Upper lobe of left lung (tissue), 6 donors: ENCODE measurements around the gene FXYD6. TPM values are rescaled to one million over a fixed set of nuclear protein-coding genes. Genes with fewer than 3 reads are reported as not detected.

ENCODE experiments used
- ATAC-seq, 2 donors: fragments of 200-7000 bp; cut with Tn5 transposase; one replicate each; pipeline ENCODE4 v1.9.1; 2022; ENCODE audit warnings: mild to moderate bottlenecking in 2 of 2, moderate library complexity in 2 of 2; ENCODE audit not compliant: low FRiP score in 2 of 2
- DNase-seq, 2 donors: peaks; one replicate each; pipeline ENCODE4 v3.0.0-alpha.2; 2019 to 2020
- H3K27ac ChIP-seq, 4 donors: fragments of 200-600 bp; sonication (generic); one replicate each; pipeline ENCODE4 v1.5.1; 2016 to 2019
- H3K27me3 ChIP-seq, 4 donors: fragments of 200-600 bp; sonication (generic); one replicate each; pipeline ENCODE4 v1.5.1; 2017 to 2019
- H3K36me3 ChIP-seq, 4 donors: fragments of 200-600 bp; sonication (generic); one replicate each; pipeline ENCODE4 v1.5.1; 2016 to 2019
- H3K4me1 ChIP-seq, 4 donors: fragments of 200-600 bp; sonication (generic); one replicate each; pipeline ENCODE4 v1.5.1; 2018 to 2019
- H3K4me3 ChIP-seq, 4 donors: fragments of 200-600 bp; sonication (generic); one replicate each; pipeline ENCODE4 v1.5.1; 2017 to 2019; ENCODE audit warnings: mild to moderate bottlenecking in 2 of 4, moderate library complexity in 1 of 4
- H3K9me3 ChIP-seq, 4 donors: fragments of 200-600 bp; sonication (generic); one replicate each; pipeline ENCODE4 v1.5.1; 2018 to 2019
- EP300 ChIP-seq, 4 donors: sonication (generic); formaldehyde crosslinking; IDR thresholded peaks; one replicate each; pipeline ENCODE4 v1.5.1; 2017; ENCODE audit warnings: antibody characterized with exemption in 4 of 4, control low read depth in 2 of 4
- POLR2A ChIP-seq, 4 donors: fragments of 450-650 bp; IDR thresholded peaks; one replicate each; pipeline ENCODE4 v1.5.1; 2016 to 2017; ENCODE audit warnings: antibody characterized with exemption in 4 of 4, mild to moderate bottlenecking in 2 of 4
- POLR2AphosphoS5 ChIP-seq, 2 donors: sonication (generic); formaldehyde crosslinking; IDR thresholded peaks; one replicate each; pipeline ENCODE4 v1.5.1; 2017; ENCODE audit warnings: antibody characterized with exemption in 2 of 2
- WGBS, 2 donors: methylation state at CpG; one replicate each; pipeline ENCODE4 v1.1.5; 2017 to 2018; 5-methylcytosine and 5-hydroxymethylcytosine counted together
- total RNA-seq, 6 donors: library from RNA; depleted of rRNA in 4 of 6; stranded (reverse); fragments of >200 nt in 4 of 6; gene quantifications; one replicate each; pipeline versions ENCODE4 v1.1.0 to v1.2.1, GENCODE V29; 2016 to 2021
- TF ChIP-seq, protein P1 (sequence below), 6 experiments: fragments of 450-650 bp in 4 of 6; fragments of 200-600 bp in 2 of 6; sonication (generic) in 2 of 6; IDR thresholded peaks; one replicate each; pipeline ENCODE4 v1.5.1; 2016 to 2019; ENCODE audit warnings: antibody characterized with exemption in 6 of 6
- donor health status: DM: no; HTN: no; CAD: no; lungs with moderate emphysema.
- donor health status: DM: no; HTN: yes; CAD: no; lungs with severe emphysema.

Gene FXYD6
- total RNA-seq, 6 donors from 2014 or later: 16.2 to 61.4 (median 33.8) TPM

DNA sequence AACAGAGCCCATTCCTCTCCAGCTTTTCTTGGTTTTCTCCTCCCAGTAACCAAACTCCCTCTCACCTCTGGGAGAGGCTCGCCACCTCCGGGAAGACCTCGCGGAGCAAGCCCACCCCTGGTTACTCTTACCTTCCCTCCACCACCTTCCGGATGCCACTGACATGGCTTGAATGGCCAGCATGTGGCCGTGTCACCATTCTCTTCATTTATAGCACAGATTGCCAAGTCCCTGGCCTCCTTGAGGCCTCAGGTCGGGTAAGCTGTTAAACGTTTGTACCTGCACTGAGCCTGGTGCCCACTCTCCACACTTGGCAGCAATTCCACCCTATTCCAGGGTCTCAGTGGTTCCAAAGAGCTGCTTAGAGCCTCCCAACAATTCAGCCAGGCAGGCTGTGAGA, 43.9 kb downstream of the FXYD6 start:
- 91 to 94% methylated on average over 8 of the region's 8 CpGs for WGBS, 2 donors
- Histone ChIP-seq H3K27me3 (no peaks in the 10 kb centered on the region), H3K9me3 (no peaks in the 10 kb centered on the region), H3K4me1 (peaks cover 8 to 35% (median 32%) of the 10 kb centered on the region in 4 donors), H3K4me3 (no peak overlapping the region), H3K36me3 (peaks cover 0 to 7% (median 0%) of the 10 kb centered on the region in 4 donors), H3K27ac (no peak overlapping the region)
- no peak for DNase-seq
- no peak for TF ChIP-seq EP300 (IDR thresholded peaks at IDR 0.05)
- TF ChIP-seq, protein P1, sequence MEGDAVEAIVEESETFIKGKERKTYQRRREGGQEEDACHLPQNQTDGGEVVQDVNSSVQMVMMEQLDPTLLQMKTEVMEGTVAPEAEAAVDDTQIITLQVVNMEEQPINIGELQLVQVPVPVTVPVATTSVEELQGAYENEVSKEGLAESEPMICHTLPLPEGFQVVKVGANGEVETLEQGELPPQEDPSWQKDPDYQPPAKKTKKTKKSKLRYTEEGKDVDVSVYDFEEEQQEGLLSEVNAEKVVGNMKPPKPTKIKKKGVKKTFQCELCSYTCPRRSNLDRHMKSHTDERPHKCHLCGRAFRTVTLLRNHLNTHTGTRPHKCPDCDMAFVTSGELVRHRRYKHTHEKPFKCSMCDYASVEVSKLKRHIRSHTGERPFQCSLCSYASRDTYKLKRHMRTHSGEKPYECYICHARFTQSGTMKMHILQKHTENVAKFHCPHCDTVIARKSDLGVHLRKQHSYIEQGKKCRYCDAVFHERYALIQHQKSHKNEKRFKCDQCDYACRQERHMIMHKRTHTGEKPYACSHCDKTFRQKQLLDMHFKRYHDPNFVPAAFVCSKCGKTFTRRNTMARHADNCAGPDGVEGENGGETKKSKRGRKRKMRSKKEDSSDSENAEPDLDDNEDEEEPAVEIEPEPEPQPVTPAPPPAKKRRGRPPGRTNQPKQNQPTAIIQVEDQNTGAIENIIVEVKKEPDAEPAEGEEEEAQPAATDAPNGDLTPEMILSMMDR (IDR thresholded peaks at IDR 0.05): no peak
- no peak for TF ChIP-seq POLR2A (IDR thresholded peaks at IDR 0.05)
- TF ChIP-seq POLR2AphosphoS5 (IDR thresholded peaks at IDR 0.05): no peak
- ATAC-seq: no peak

DNA sequence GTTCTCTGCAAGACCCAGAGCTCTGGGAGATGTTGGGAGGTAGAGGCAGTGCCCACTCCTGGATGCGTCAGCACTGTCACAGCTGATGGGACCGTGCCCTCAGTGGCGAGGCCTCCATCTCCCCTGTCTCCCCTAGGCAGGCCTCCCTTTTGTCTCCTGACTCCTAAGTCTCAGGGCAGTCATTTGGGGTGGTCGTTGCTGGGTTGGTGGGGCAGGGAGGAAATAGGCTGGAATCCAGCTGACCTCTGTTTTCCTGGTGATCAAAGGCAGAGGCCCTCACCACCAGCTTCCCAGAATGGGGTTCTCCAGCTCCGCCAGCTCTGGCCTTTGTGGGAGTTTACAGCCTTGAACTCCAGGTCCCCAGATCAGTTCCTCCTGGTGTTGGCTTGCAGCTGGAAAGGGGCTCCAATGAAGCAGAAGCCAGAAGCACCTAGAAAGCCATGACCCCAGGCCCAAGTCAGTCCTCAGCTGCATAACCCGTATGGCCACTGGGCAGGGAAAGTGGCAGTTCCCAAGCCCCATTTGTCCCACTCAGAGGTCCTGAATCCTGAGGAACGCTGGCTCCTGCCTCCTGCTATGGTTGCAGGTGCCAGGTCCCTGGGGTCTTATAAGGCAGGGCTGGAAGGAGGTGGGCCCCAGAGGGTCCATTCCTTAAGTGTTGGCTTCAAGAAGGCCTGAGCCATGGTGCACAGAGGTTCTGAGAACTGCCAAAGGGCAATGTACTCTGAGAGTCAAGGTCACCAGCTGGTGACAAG, 44.6 kb downstream of the FXYD6 start:
- Histone ChIP-seq H3K4me1 (peaks cover 8 to 35% (median 32%) of the 10 kb centered on the region in 4 donors), H3K4me3 (no peak overlapping the region), H3K27ac (no peak overlapping the region), H3K9me3 (no peaks in the 10 kb centered on the region), H3K27me3 (no peaks in the 10 kb centered on the region), H3K36me3 (peaks cover 0 to under 1% (median 0%) of the 10 kb centered on the region in 4 donors)
- TF ChIP-seq, protein P1 (IDR thresholded peaks at IDR 0.05): no peak
- TF ChIP-seq POLR2A (IDR thresholded peaks at IDR 0.05) (no peak), EP300 (IDR thresholded peaks at IDR 0.05) (no peak), POLR2AphosphoS5 (IDR thresholded peaks at IDR 0.05) (no peak)
- no peak for ATAC-seq
- WGBS, 2 donors: 92% methylated on average over 7 of the region's 7 CpGs; no CpG with 5 or more reads in 1 of the 2 donors
- DNase-seq: no peak

DNA sequence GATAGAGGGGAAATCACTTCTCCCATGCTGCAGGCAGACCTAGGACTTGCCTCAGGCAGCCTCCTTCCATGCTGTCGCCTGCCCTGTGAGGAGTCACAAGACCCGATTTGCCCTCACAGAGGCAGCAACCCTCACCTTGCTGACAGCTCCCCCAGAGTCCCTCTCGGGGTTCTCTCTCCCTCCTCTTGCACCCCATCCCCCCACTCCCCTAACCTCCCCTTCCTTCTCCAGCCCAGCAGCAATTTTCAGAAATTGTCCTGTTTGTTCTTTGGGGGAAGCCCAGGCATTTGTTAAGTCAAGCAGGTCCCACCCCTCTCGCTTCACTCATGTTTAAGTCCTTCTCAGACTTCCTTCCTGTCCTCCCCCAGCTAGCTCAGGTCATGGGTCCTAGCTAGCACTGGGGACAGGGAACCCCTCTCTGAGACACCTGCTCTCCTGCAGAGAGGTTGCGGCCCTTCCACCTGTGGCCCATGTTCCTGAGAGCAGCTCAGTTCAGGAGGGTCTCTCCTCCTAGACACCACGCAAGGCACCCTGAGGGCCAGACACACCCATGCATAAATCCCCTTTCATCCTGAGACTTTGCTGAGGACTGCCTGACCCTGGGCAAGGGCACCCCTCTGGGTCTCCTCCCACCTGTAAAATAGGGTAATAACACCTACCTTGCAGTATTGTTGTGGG, 45.6 kb downstream of the FXYD6 start:
- Histone ChIP-seq H3K4me3 (no peak overlapping the region), H3K27ac (peak overlapping the region in 2 of 4 donors; percentile 6 to 8), H3K9me3 (no peaks in the 10 kb centered on the region), H3K27me3 (no peaks in the 10 kb centered on the region), H3K36me3 (no peaks in the 10 kb centered on the region), H3K4me1 (peaks cover 8 to 35% (median 31%) of the 10 kb centered on the region in 4 donors)
- WGBS, 2 donors: 52 to 56% methylated on average over 6 of the region's 6 CpGs
- ATAC-seq: no peak
- TF ChIP-seq POLR2AphosphoS5 (IDR thresholded peaks at IDR 0.05) (no peak), EP300 (IDR thresholded peaks at IDR 0.05) (no peak), POLR2A (IDR thresholded peaks at IDR 0.05) (no peak)
- TF ChIP-seq, protein P1 (IDR thresholded peaks at IDR 0.05): no peak
- no peak for DNase-seq

DNA sequence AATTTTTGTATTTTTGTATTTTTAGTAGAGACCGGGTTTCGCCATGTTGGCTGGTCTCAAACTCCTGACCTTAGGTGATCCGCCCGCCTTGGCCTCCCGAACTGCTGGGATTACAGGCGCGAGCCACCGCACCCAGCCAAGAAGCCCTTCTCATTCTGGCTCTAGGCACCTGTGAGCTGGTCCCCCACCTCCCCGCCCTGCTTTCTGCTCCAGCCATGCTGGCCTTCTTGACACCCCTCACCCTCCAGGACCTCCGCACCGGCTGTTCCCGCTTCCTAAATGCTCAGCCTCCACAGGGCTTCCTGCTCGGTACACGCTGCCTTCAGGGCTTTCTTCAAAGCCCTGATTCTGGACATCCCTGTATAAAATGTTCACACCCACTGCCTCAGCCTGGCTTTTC, 46.4 kb downstream of the FXYD6 start:
- 85 to 87% methylated on average over 14 of the region's 14 CpGs for WGBS, 2 donors
- H3K36me3 ChIP-seq: no peaks in the 10 kb centered on the region
- H3K4me1 ChIP-seq: peaks cover 14 to 43% (median 38%) of the 10 kb centered on the region in 4 donors
- ATAC-seq: no peak
- H3K27me3 ChIP-seq: no peaks in the 10 kb centered on the region
- H3K27ac ChIP-seq: peak overlapping the region in 1 of 4 donors; percentile 8
- H3K9me3 ChIP-seq: no peaks in the 10 kb centered on the region
- TF ChIP-seq EP300 (IDR thresholded peaks at IDR 0.05): no peak
- TF ChIP-seq POLR2A (IDR thresholded peaks at IDR 0.05): no peak
- peak in 1 of 2 donors; percentile 35 for DNase-seq
- no peak overlapping the region for H3K4me3 ChIP-seq

DNA sequence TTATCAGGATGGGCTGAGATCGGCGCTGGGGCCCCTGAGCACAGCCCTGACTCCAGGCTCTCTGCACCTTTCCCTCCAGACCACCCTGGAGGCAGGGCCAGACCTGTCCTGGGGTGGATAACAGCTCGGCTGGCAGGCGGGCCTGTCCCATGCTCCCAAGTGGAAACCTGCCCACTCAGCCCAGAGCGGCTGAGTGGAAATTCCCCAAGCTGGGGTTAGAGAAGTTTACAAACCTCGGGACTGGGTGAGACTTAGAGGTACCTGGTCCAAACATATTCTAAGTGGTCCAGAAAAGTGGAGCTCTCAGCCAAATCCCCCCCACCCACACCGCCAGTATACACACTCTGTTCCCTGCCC, 47.1 kb downstream of the FXYD6 start:
- no peak for TF ChIP-seq POLR2A (IDR thresholded peaks at IDR 0.05)
- no peak for TF ChIP-seq EP300 (IDR thresholded peaks at IDR 0.05)
- no peak for TF ChIP-seq POLR2AphosphoS5 (IDR thresholded peaks at IDR 0.05)
- TF ChIP-seq, protein P1 (IDR thresholded peaks at IDR 0.05): no peak
- Histone ChIP-seq H3K9me3 (no peaks in the 10 kb centered on the region), H3K4me1 (peaks cover 21 to 50% (median 45%) of the 10 kb centered on the region in 4 donors), H3K27ac (peak overlapping the region; percentile 12 to 71 (median 46)), H3K36me3 (no peaks in the 10 kb centered on the region), H3K4me3 (no peak overlapping the region), H3K27me3 (no peaks in the 10 kb centered on the region)
- DNase-seq (peak; percentile 21 to 40), ATAC-seq (no peak)
- 64 to 65% methylated on average over 6 to 7 of the region's 7 CpGs for WGBS, 2 donors
